ENCODE results near the gene BRINP1. TPM values are rescaled to one million over a fixed set of nuclear protein-coding genes. Genes with fewer than 3 reads are reported as not detected.

Gene BRINP1
- total and polyA plus RNA-seq, 2 of the 8 experiments (the other 6 are each of a cell fraction or from before 2014, with no cell fraction given): 19.5 to 20.5 TPM

- WGBS, 2 experiments (ENCODE audit: extremely low coverage in 1 of 2, insufficient coverage in 1 of 2, insufficient read length in 1 of 2, insufficient replicate concordance in 2 of 2, low coverage in 1 of 2, low lambda C conversion rate in 2 of 2, missing lambda C conversion rate in 1 of 2): 91% methylated on average over 4 of the region's 4 CpGs; no CpG with 5 or more reads in 1 of the 2 experiments
- H3K4me1 ChIP-seq (replicated peaks in 1 of 4; ENCODE audit: control insufficient read depth in 3 of 4, insufficient read depth in 4 of 4, low read length in 3 of 4): peaks cover 0 to 3% (median 0%) of the 10 kb centered on the region in 4 experiments; a peak in 2 of 7 replicates
- no peak overlapping the region for H4K8ac ChIP-seq (ENCODE audit: extremely low read depth, insufficient read depth, low read length)
- no peak overlapping the region for H3K9ac ChIP-seq (replicated peaks in 1 of 4; ENCODE audit: extremely low read depth in 1 of 4, low read depth in 3 of 4, low read length in 3 of 4)
- H4K91ac ChIP-seq (replicated peaks; ENCODE audit: insufficient read length, low read length): no peak overlapping the region
- H2BK12ac ChIP-seq (ENCODE audit: low read depth, low read length): no peak overlapping the region
- no peak overlapping the region for H3K4me2 ChIP-seq (ENCODE audit: insufficient read depth in 1 of 2, low read depth in 2 of 2, low read length in 2 of 2)
- no peaks in the 10 kb centered on the region; the same call in 1 of the 2 replicates for H3K79me1 ChIP-seq (ENCODE audit: low read depth, low read length)
- H2BK120ac ChIP-seq (replicated peaks; ENCODE audit: low read depth, low read length): no peak overlapping the region
- no peak overlapping the region for H3K23ac ChIP-seq (ENCODE audit: insufficient read length)
- peaks cover 0 to 11% of the 10 kb centered on the region in 2 experiments; a peak in 2 of 4 replicates for H3K79me2 ChIP-seq (ENCODE audit: control insufficient read depth in 1 of 2, insufficient read depth in 2 of 2, low read length in 2 of 2)
- no peak overlapping the region for H2AFZ ChIP-seq (ENCODE audit: low read length)
- peaks cover 0 to 2% of the 10 kb centered on the region in 2 experiments for H4K20me1 ChIP-seq (replicated peaks in 1 of 2; ENCODE audit: control insufficient read depth in 1 of 2, insufficient read depth in 2 of 2, low read length in 2 of 2)
- POLR2A ChIA-PET (ENCODE audit: partially characterized antibody): no interaction called here
- H2BK15ac ChIP-seq (ENCODE audit: low read length): 0 out of 2 replicates have a peak overlapping the region, but pooled peaks have one; percentile 25
- no peak overlapping the region for H3K4ac ChIP-seq (replicated peaks; ENCODE audit: insufficient read length, low read depth, low read length)
- TF ChIP-seq ASH2L (IDR thresholded peaks at IDR 0.05; ENCODE audit: low read length) (no peak), POLR2A (IDR thresholded peaks at IDR 0.05; ENCODE audit: control extremely low read depth in 1 of 2, low read depth in 2 of 2, low read length in 2 of 2) (no peak), RNF2 (IDR thresholded peaks at IDR 0.05; ENCODE audit: borderline replicate concordance, low read depth, low read length, missing control alignments, poor library complexity, severe bottlenecking) (no peak), JUND (IDR thresholded peaks at IDR 0.05; ENCODE audit: low read length) (no peak), CHD2 (IDR thresholded peaks at IDR 0.05; ENCODE audit: low read length) (no peak), RFX5 (IDR thresholded peaks at IDR 0.05; ENCODE audit: borderline replicate concordance, low read depth, low read length) (no peak), FOSL1 (IDR thresholded peaks at IDR 0.05; ENCODE audit: insufficient read depth, low read depth, low read length) (no peak), KDM4A (IDR thresholded peaks at IDR 0.05; ENCODE audit: low read depth, low read length, severe bottlenecking) (no peak)
- no peaks in the 10 kb centered on the region for H3K27me3 ChIP-seq (replicated peaks in 1 of 4; ENCODE audit: control insufficient read depth in 3 of 4, extremely low read depth in 1 of 4, insufficient read depth in 3 of 4, low read length in 3 of 4)
- no peak overlapping the region for H2BK20ac ChIP-seq (ENCODE audit: low read length)
- no peak overlapping the region for H2BK5ac ChIP-seq (ENCODE audit: low read depth, low read length)
- H3K14ac ChIP-seq (ENCODE audit: insufficient read length): no peak overlapping the region
- no peak for DNase-seq (ENCODE audit: low read depth in 1 of 2, low spot score in 2 of 2)
- no peaks in the 10 kb centered on the region for H3K23me2 ChIP-seq (ENCODE audit: low read depth, low read length)
- no peak overlapping the region for H2AK5ac ChIP-seq (ENCODE audit: low read depth, low read length)
- H3K27ac ChIP-seq (ENCODE audit: low read depth, low read length): no peak overlapping the region
- no peak overlapping the region for H3K56ac ChIP-seq (replicated peaks; ENCODE audit: insufficient read length, low read depth, low read length)
- H3K9me3 ChIP-seq (ENCODE audit: insufficient read depth in 2 of 2, low read depth in 1 of 2, low read length in 1 of 2): no peaks in the 10 kb centered on the region
- no peak overlapping the region for H3K4me3 ChIP-seq (ENCODE audit: extremely low read depth in 1 of 4, insufficient read depth in 2 of 4, low read depth in 3 of 4, low read length in 4 of 4)
- H3K18ac ChIP-seq (ENCODE audit: extremely low read depth, low read length): no peak overlapping the region
- H4K5ac ChIP-seq (ENCODE audit: insufficient read length, low read depth, low read length): no peak overlapping the region
- CTCF ChIA-PET (ENCODE audit: partially characterized antibody): interaction anchor here (0.6 to 2.1 kb wide), 4 partner anchors 16 to 75 kb away, joined by 3 to 7 read pairs (median 3); no protein-coding TSS in a partner anchor
- H3K36me3 ChIP-seq (ENCODE audit: control insufficient read depth in 2 of 4, insufficient read depth in 4 of 4, low read length in 3 of 4): no peaks in the 10 kb centered on the region
- no peak for FAIRE-seq
These were observed 111.6 kb downstream of the BRINP1 start for GRCh38 chr9:119257592-119257991.
